HG03565 (cell line): ENCODE results near the gene ARFGEF2.
"Not testable (repeated sequence)": the region's sequence is repeated elsewhere in the genome, so short reads cannot be mapped to it uniquely, and the experiment has no call there.

Experiments
- ATAC-seq: cut with Tn5 transposase; IDR thresholded peaks from one replicate; pipeline ENCODE4 v1.9.1; 2021; ENCODE audit warnings: mild to moderate bottlenecking, moderate library complexity; ENCODE audit not compliant: unreplicated experiment

ARFGEF2 gene

DNA sequence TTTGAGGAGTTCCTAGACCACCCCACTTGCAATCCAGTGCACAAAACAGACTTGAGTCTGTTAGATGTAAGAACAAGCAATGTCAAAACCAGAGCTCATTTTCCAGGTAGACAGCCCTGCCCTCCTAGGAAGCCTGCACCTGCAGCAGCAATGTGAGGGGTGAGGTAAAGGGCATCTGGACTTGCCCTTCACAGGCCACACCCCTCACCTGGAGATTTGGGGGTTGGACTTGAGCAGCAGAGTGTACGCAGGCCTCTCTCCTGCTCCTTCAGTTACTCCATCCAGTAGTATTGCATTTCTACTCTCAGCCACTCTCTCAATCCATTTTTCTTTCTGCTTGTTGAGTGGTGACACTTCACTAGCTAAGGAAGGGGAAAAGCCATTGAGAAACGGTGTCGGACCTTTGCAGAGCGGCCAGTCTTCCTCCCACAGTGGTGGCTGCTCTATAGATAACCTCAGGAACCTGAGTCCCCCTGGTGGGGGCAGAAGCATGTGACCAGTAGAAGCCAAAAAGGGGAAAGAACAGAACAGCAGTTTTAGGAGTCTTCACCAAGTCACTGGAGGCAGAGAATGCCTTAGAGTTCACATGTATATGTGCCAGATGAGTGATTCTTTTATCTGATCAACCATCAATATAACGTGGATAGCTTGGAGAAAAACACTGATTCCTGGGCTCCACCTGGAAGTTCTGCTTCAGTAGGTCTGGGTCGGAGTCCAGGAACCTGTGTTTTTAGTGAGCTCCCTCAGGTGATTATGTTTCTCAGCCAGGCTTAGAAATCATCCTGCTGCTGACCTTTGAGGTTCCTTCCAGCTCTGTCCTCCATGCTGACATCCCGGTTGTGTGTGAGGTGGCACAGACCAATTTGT, 28.0 kb downstream of the ARFGEF2 start:
- ATAC-seq = no peak

DNA sequence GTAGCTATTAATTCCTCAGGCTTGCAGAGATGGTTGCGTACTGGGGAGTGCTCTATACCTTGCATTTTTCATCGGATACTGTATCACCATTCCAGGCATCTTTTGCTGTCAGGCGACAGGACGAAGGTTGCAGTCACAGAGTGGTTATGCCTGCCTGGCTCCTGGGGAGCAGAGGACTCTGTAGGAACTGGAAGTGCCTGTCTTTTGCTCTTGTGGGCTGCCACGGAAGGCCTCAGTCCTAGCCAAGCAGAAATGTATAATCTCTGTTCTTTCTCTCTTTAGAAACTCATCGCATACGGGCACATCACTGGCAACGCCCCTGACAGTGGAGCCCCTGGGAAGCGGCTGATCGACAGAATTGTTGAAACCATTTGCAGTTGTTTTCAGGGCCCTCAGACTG, 29.5 kb downstream of the ARFGEF2 start:
- ATAC-seq = no peak

DNA sequence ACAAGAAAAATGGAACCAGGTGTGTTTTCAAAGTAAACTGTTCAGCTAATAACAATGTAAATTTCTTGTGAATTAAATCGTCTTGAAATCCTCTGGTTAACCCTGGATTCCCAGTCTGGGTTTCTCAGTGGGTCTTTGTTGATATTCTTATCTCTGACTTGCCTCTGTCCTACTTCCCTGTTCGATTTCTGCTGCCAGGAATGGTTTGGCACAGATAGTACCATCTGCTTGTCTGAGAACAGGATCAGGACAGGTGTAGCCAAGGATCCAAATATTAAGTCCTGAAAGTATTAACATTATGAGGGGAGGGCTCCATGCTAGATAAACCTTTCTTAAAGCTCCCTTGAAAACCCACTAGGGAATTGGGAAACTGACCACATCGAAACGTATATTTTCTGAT, 30.1 kb downstream of the ARFGEF2 start:
- ATAC-seq = no peak

DNA sequence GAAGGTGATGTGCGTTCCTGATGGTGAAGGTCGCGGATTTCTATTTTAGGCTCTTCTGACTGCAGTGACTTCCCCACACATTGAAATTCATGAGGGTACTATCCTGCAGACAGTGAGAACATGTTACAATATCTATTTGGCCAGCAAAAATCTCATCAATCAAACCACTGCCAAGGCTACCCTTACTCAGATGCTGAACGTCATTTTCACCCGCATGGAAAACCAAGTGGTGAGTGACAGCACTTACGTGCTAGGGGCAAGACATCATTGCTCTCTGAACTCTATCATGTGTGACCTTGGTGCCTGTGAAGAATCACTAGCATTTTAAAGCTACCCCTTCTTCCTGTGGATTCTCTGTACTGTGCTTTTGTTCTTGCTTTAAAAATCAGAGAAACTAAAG, 31.1 kb downstream of the ARFGEF2 start:
- ATAC-seq = no peak

DNA sequence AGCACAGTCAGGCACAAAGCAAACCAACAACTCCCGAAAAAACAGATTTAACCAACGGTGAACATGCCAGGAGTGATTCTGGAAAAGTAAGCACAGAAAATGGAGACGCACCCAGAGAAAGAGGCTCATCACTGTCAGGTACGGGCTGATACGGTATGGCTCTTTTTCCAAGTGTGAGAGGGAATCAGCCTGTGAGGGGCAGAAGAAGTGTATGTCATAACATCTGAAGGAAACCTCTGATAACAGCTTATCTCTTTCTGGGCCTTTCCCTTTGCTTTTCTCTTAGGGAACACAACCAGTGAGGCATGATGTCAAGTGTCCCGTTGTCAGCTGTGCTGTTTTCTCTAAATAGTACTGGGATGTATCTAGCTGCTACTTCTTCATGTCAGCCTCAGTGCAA, 32.1 kb downstream of the ARFGEF2 start:
- no peak for ATAC-seq

DNA sequence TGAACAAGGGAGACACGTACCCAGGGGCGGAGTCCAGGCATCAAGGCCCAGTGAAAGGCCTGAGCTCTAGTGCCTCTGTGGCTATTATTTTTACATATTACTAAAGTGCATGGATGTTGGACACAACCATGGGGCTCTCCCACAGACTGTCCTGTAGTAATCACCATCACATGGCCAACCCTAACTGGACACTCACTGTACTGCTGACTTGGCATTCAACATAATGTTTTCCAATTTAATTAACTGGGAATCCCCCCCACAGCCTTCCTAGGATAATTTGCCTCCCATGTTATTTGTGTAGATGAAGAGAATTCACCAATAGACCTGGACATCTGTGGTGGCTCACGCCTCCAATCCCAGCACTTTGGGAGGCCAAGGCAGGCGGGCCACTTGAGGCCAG, 34.5 kb downstream of the ARFGEF2 start:
- ATAC-seq = no peak

DNA sequence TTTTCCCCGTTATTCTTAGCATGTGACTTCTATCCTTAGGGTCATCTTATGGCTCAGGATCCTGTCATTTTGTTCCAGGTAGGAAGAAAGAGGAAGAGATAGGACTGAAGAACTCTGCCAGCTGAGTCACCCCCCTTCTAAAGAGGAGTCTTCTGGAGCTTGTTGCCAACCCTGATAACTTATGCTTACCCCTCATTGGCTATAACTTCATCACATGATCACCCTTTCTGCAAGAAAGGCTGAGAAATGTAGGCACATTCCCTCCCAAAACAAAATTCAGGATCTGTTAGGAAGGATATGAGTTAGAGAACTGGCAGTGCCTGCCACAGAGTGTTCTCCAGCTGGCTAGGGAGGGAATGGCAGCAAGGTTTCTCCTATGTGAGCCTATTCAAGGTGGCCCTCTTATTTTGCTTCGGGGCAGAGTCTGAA, 35.6 kb downstream of the ARFGEF2 start:
- no peak for ATAC-seq

DNA sequence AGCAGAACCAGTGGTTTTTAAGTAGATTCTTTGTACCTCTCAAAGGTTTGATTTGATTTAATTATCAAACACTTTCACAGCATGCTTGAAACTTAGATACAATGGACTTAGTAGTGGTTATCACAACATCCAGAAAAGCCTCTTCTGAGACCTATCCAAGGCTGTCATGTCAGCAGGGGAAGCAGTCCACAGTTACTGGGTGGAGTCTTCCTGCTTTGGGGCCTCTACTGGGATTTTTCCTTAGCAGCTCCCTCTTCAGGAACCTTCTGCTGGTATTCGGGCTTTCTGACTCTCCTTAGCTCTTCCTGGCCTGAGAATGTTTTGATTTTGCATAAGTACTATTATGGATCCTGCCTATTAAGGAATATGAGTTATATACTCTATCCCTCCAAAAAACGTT, 36.0 kb downstream of the ARFGEF2 start:
- no peak for ATAC-seq

DNA sequence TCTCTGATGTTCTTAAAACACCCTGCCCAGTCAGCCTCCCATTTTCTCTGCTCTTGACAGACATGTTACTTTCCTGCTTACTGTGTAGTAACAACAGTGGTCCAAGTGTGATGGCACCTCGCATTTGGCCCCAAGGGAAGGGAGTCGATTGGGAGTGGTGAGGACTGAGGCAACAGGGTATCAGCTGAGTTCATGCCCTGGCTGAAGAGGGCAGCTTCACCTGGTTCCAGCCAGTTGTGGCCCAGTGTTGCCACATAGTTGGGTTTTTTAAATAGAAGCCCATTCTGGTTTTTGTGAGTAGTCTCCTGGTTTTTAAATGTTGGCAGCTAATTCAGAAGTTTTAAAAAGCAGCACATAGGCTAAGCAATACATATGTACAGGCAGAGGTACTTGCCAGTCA, 37.2 kb downstream of the ARFGEF2 start:
- ATAC-seq = no peak

DNA sequence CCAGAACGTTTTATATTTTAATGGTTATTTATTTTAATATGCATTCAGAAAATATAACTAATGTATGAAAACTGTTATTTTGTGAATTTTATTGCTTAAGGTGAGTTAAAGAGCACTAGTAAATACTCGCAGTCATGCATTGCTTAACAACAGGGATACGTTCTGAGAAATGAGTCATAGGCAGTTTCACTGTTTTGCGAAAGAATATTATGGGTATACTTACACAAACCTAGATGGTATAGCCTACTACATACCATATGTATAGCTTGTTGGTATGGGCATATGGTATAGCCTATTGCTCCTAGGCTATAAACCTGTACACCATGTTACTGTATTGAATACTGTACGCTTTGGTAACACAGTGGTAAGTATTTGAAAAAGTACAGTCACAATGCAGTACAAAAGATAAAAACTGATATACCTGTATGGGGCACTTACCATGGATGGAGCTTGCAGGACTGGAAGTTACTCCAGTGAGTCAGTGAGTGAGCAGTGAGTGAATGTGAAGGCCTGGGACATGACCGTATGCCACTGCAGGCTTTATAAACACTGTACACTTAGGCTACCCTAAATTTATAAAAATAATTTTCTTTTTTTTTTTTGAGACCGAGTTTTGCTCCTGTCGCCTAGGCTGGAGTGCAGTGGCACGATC, 38.5 kb downstream of the ARFGEF2 start:
- ATAC-seq = no peak

DNA sequence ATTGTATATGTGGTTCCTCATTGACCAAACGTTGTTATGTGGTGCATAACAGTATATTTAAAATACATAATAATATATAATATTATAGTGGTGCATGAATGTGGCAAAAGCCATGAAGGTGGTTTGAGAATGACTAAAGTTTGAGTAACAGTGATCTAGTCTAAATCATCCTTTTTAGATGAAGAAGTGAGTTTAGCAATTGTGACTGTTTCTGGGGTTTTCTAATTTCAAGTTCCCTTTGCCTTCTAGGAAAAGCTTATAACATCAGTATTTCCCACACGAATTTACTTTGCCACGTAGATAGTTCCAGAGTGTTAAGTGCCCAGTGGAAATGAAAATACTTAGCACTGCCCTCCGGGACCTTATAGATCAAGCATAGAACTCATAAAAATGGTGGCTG, 40.9 kb downstream of the ARFGEF2 start:
- ATAC-seq = no peak

DNA sequence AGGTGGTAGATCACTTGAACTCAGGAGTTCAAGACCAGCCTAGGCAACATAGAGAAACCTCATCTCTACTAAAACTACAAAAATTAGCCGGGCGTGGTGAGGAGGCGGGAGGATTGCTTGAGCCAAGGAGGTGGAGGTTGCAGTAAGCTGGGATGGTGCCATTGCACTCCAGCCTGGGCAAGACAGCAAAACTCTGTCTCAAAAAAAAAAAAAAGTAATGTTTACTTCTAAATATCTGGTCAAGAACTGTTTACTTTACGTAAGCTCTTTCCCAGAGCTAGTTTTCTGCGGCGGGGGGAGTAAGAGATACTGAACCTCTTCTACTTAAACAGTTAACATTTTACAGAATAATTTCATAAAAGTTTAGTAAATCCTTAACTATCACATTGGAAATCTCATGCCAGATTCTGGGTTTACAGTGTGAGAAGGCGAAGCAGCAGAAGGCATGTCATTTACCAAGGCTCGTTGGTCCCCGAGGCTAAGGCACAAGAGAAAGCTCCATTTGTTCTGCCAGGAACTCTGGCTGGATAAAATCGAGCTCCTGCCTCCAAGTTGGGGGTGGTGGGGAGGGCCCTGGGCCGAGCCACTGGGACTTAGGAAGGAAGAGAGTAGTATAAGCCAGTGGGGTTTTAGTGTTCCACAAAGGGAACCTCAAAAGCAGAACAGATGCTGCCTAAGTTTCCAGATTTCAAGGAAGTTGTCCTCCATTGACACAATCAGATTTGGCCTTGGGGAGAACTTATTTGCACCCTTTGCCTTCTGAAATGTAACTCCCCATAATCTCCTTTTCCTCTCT, 41.7 kb downstream of the ARFGEF2 start:
- ATAC-seq = no peak

DNA sequence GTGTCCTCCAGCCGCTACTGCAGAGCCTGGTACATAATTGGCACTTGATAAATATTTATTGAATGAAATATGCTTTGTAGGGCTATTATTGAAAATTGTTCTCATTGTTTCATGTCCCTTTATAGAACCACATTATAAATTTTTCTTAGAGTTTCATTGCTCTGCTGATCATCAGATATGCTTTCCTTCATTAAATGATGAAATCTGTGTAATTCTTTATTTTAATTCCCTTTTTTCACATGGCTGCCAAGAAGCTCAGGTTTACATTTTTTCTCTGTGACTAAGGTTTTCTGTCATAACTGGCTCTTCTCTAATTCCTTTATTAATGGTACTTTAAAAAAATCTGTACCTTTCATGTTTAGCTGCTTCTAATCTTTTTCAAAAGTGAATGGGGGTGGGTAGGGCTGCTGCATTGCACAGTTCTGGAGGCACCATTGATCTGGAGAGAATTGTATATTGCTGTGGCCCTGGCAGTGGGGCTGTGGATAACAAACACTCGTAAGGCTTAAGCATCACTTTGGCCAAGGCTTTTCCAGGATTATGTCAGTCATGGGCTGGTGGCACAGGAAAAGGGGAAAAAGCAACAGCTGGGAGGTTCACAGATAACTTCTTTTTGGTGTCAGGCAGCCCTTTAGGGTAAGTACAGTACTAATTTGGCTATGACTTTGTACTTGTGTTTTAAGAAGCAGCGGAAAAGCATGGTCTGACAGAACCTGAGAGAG, 43.8 kb downstream of the ARFGEF2 start:
- ATAC-seq = no peak

DNA sequence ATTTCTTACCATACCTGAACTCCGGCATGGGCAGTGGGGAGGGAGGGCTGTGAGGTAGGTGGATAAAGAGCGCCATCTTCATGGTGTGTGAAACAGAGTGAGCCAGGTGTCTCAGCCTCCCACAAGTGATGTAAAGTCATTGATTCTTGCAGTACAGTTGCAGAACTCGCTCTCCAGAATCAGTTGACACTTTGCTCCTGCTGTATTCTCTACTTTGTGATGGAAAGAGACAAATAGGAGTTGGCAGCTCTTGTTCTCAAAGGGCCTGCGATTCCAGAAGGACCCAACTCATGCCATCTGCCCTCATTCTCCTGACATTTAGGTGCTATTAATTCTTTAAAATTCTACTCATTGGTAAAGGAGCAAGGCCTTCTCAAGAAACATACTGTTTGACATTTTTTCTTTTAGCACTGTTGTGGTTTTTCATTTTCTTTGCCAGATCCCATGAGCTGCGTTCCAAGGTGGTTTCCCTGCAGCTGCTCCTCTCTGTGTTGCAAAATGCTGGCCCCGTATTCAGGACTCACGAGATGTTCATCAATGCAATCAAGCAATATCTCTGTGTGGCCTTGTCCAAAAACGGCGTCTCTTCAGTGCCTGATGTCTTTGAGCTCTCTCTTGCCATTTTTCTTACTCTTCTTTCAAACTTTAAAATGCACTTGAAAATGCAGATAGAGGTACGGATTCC, 49.3 kb downstream of the ARFGEF2 start:
- ATAC-seq = no peak

DNA sequence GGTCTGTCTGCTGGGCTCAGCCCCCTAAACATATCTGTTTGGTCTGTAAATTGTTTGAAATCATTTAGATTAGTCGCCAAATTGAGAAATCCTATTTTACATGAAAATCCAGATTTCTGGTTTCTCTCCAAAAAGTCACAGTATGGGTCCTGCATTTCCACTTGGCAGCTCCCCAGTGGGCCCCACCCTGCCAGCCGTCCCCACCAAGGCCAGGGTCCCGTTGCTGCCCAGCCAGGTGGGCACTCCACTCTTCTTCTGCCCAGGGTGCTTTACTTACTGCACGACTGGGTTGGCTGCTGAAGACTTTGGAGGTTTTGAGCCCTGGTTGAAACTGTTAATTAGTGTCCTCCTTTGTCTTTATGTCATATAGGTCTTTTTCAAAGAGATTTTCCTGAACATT, 50.4 kb downstream of the ARFGEF2 start:
- no peak for ATAC-seq

DNA sequence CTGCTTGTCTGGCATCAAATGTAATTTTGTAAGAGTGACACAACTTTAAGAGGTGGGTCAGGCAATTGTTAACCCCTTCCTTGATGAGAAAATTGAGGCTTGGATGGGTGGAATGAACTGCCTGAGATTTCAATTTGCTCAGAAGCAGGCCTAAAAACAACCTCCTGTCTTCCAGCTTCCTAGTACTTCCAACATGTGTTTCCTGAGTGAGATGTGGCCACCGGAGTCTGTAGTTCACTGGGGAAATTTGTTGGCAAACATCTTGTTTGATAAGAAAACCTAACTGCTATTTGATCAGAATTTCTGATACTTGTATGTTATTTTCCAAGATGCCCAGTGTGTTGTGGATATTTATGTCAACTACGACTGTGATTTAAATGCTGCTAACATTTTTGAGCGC, 51.3 kb downstream of the ARFGEF2 start:
- ATAC-seq = no peak

DNA sequence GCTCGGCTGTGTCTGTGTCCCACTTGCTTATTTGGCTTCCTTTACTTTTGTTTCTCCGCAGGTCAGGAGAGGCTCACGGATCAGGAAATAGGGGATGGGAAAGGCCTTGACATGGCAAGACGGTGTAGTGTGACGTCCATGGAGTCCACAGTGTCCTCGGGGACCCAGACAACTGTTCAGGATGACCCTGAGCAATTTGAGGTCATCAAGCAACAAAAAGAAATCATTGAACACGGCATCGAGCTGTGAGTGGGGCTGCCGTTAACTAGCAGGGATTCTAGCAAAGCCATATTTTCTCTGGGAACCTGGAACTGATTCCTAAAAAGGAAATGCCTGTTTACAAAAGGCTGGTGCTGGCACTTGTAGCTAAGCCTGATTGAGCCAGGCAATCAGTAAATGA, 54.4 kb downstream of the ARFGEF2 start:
- no peak for ATAC-seq

DNA sequence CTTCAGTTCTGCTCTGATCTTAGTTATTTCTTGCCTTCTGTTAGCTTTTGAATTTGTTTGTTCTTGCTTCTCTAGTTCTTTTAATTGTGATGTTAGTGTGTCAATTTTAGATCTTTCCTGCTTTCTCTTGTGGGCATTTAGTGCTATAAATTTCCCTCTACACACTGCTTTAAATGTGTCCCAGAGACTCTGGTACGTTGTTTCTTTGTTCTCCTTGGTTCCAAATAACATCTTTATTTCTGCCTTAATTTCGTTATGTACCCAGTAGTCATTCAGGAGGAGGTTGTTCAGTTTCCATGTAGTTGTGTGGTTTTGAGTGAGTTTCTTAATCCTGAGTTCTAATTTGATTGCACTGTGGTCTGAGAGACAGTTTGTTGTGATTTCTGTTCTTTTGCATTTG, 58.5 kb downstream of the ARFGEF2 start:
- ATAC-seq = not testable (repeated sequence)

DNA sequence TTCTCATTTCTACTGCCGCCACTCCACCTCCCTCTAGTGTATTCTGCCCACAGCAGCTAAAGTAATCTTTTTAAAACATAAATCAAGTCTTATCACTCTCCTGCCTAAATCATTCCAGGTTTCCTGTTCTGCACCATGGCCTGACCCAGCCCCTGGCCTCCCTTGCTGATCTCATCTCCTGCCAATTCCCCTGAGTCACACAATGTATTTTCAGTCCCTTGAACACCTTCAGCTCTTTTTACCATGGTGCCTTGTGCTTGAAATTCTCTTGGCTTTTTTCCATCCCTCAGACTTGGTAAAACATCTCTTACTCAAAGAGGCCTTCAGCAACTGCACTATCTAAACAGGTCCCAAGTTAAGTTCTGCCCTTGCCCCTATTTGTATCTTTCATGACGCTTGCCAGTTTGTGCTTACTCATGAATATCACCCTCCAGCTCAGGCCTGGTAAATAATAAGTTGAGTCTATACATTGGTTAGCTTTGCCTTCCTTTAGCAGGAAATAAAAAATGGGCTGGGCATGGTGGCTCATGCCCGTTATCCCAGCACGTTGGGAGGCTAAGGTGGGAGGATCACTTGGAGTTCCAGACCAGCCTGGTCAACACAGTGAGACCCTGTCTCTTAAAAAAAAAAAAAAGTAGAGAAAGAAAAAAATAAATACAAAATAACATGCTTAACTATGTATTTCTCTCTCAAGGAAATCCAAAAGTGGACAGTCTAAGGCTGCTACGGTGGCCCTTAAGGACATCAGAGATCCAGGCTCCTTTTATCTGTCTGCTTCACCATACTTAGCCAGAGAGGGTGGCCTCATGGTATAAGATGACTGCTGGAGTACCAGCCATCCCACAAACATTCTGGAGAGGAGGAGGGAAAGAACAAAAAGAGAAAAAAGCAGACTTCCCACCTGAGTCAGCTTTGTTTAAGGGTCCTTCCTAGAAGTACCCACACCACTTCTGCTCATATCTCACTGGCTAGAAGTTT, 62.2 kb downstream of the ARFGEF2 start:
- no peak for ATAC-seq
